Activated CD8-positive, alpha-beta T cell treated with anti-CD3 and anti-CD28 coated beads for 36 hours (primary cell): Measurements from ENCODE around the gene MIEN1. TPM values are rescaled to one million over a fixed set of nuclear protein-coding genes. Genes with fewer than 3 reads are reported as not detected.

Experiments
- ATAC-seq: fragments of 200-7000 bp; cut with Tn5 transposase; one replicate; pipeline ENCODE4 v1.10.0; 2021; ENCODE audit warnings: mild to moderate bottlenecking, moderate library complexity
- CTCF ChIA-PET: fragments of 350-600 bp; sonication (Branson Sonifier 250); formaldehyde crosslinking; loops from one replicate; lab custom pipeline; 2021; ENCODE audit warnings: antibody characterized with exemption; lab: Charles Lee
- POLR2A ChIA-PET: fragments of 350-600 bp; sonication (Branson Sonifier 250); formaldehyde crosslinking; loops from one replicate; lab custom pipeline; 2021; ENCODE audit warnings: antibody characterized with exemption; lab: Charles Lee
- DNase-seq: peaks from one replicate; pipeline ENCODE4 v3.0.0-alpha.2; 2020
- H3K27ac Mint-ChIP-seq: one replicate; pipeline ENCODE4 v1.8.0; 2021; ENCODE audit warnings: mild to moderate bottlenecking, mixed read lengths
- H3K27me3 Mint-ChIP-seq: one replicate; pipeline ENCODE4 v1.8.0; 2021; ENCODE audit warnings: mixed read lengths
- H3K36me3 Mint-ChIP-seq: one replicate; pipeline ENCODE4 v1.8.0; 2021; ENCODE audit warnings: low read depth, mixed read lengths
- H3K4me1 Mint-ChIP-seq: one replicate; pipeline ENCODE4 v1.8.0; 2021; ENCODE audit warnings: low read depth, mixed read lengths
- H3K4me3 Mint-ChIP-seq: one replicate; pipeline ENCODE4 v1.8.0; 2021; ENCODE audit warnings: mild to moderate bottlenecking, moderate library complexity, mixed read lengths
- H3K9me3 Mint-ChIP-seq: one replicate; pipeline ENCODE4 v1.8.0; 2021; ENCODE audit warnings: mixed read lengths
- intact Hi-C: fragments of 100-400 bp; cut with micrococcal nuclease; formaldehyde crosslinking; loops from one replicate; pipeline ENCODE4 v1.10.0; 2022
- total RNA-seq, 2 experiments: library from RNA; stranded (reverse); gene quantifications; one replicate each; pipeline ENCODE4 v1.2.3, GENCODE V29; 2021
- TF ChIP-seq, protein P1 (sequence below): fragments of 200-600 bp; IDR thresholded peaks from one replicate; pipeline ENCODE4 v1.8.0; 2022; ENCODE audit warnings: antibody characterized with exemption, mild to moderate bottlenecking

MIEN1 gene
- total RNA-seq, 2 experiments from 2014 or later = 32.5 to 34.0 TPM

DNA sequence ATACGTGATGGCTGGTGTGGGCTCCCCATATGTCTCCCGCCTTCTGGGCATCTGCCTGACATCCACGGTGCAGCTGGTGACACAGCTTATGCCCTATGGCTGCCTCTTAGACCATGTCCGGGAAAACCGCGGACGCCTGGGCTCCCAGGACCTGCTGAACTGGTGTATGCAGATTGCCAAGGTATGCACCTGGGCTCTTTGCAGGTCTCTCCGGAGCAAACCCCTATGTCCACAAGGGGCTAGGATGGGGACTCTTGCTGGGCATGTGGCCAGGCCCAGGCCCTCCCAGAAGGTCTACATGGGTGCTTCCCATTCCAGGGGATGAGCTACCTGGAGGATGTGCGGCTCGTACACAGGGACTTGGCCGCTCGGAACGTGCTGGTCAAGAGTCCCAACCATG lies 5.6 kb downstream of the MIEN1 start:
- peaks cover 14% of the 10 kb centered on the region for H3K4me1 Mint-ChIP-seq
- H3K4me3 Mint-ChIP-seq = no peak overlapping the region
- H3K36me3 Mint-ChIP-seq = peaks cover 16% of the 10 kb centered on the region
- intact Hi-C loops = no loop called here
- no peak overlapping the region for H3K27ac Mint-ChIP-seq
- H3K9me3 Mint-ChIP-seq = no peaks in the 10 kb centered on the region
- ATAC-seq = no peak
- H3K27me3 Mint-ChIP-seq = no peaks in the 10 kb centered on the region
- TF ChIP-seq, protein P1, sequence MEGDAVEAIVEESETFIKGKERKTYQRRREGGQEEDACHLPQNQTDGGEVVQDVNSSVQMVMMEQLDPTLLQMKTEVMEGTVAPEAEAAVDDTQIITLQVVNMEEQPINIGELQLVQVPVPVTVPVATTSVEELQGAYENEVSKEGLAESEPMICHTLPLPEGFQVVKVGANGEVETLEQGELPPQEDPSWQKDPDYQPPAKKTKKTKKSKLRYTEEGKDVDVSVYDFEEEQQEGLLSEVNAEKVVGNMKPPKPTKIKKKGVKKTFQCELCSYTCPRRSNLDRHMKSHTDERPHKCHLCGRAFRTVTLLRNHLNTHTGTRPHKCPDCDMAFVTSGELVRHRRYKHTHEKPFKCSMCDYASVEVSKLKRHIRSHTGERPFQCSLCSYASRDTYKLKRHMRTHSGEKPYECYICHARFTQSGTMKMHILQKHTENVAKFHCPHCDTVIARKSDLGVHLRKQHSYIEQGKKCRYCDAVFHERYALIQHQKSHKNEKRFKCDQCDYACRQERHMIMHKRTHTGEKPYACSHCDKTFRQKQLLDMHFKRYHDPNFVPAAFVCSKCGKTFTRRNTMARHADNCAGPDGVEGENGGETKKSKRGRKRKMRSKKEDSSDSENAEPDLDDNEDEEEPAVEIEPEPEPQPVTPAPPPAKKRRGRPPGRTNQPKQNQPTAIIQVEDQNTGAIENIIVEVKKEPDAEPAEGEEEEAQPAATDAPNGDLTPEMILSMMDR = no peak
- ChIA-PET POLR2A (interaction anchor here (0.9 to 1.6 kb wide), 2 partner anchors 27 to 36 kb away, joined by 3 read pairs; no protein-coding TSS in a partner anchor), CTCF (interaction anchor here (1.3 kb wide), 1 partner anchor 56 kb away, joined by 3 read pairs; the partner anchor contains the start of gene PNMT)
- DNase-seq = no peak

GRCh38 chr17:39722965-39723848 lies 7.1 kb downstream of the MIEN1 start:
- ChIA-PET CTCF (no interaction called here), POLR2A (interaction anchor here (0.6 kb wide), 1 partner anchor 33 kb away, joined by 4 read pairs; no protein-coding TSS in a partner anchor)
- Mint-ChIP-seq H3K36me3 (peaks cover 12% of the 10 kb centered on the region), H3K4me3 (no peak overlapping the region), H3K27me3 (no peaks in the 10 kb centered on the region), H3K9me3 (no peaks in the 10 kb centered on the region), H3K27ac (no peak overlapping the region), H3K4me1 (peaks cover 2% of the 10 kb centered on the region)
- intact Hi-C loops = no loop called here
- peak; percentile 69 for ATAC-seq
- TF ChIP-seq, protein P1 = no peak
- peak; percentile 26 for DNase-seq

DNA sequence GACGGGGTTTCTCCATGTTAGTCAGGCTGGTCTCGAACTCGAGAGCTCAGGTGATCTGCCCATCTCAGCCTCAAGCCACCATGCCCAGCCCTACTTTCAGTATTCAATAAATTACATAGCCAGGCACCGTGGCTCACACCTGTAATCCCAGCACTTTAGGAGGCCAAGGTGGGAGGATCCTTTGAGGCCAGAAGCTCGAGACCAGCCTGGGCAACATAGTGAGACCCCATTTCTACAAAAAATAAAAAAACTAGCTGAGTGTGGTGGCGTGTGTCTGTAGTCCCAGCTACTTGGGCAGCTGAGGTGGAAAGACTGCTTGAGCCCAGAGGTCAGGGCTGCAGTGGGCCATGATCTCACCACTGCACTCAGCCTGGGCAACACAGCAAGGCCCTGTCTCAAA lies 8.2 kb downstream of the MIEN1 start:
- Mint-ChIP-seq H3K9me3 (no peaks in the 10 kb centered on the region), H3K27ac (no peak overlapping the region), H3K36me3 (peaks cover 5% of the 10 kb centered on the region), H3K4me1 (peaks cover 2% of the 10 kb centered on the region), H3K27me3 (no peaks in the 10 kb centered on the region), H3K4me3 (no peak overlapping the region)
- DNase-seq = no peak
- ChIA-PET POLR2A (interaction anchor here (0.6 kb wide), 1 partner anchor 34 kb away, joined by 4 read pairs; no protein-coding TSS in a partner anchor), CTCF (no interaction called here)
- TF ChIP-seq, protein P1 = no peak
- no peak for ATAC-seq
- intact Hi-C loops = no loop called here

DNA sequence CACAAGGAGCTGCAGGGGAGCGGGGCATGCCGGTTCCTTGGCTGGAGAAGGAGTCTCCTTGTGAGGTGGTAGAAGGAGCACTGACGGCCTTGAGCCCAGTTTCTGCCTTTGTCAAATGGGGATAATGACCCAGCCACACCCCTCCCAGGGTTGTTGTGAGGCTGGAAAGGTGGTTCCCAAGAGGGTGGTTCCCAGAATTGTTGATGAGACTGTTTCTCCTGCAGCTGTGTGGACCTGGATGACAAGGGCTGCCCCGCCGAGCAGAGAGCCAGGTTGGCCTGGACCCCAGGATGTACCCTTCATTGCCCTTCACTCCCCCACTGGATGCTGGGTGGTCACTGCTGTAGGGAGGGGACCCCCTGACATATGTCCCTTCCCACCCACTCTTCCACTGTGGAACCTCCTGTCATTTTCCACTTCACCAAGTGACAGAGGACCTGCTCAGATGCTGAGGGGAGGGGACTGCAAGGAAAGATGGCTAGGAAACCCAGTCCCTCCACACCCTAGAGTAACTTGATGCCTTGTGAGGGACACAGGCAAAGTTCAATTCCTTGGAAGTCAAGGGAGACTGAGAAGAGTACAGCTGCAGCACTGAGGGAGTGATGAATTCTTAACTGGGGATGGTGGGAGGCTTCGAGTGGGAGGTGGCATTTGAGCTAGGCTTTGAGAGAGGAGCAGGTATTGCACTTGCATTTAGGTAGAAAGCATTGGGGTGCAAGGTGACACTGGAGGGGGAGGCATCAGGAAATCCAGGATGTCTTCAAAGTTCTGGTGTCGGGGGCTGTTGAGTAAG lies 10.6 kb downstream of the MIEN1 start:
- Mint-ChIP-seq H3K36me3 (no peaks in the 10 kb centered on the region), H3K27me3 (no peaks in the 10 kb centered on the region), H3K4me1 (no peaks in the 10 kb centered on the region), H3K4me3 (no peak overlapping the region), H3K9me3 (no peaks in the 10 kb centered on the region), H3K27ac (no peak overlapping the region)
- CTCF ChIA-PET = interaction anchor here (1.3 to 2.3 kb wide), 2 partner anchors 10 to 66 kb away, joined by 3 to 9 read pairs; partner anchors contain the start of gene MIEN1
- TF ChIP-seq, protein P1 = no peak
- intact Hi-C loops = no loop called here
- no peak for ATAC-seq
- DNase-seq = no peak
- POLR2A ChIA-PET = interaction anchor here (1.9 kb wide), 1 partner anchor 82 kb away, joined by 5 read pairs; no protein-coding TSS in a partner anchor
